HFFc6 (cell line): ENCODE results near the gene FHIT. TPM values are rescaled to one million over a fixed set of nuclear protein-coding genes. Genes with fewer than 3 reads are reported as not detected.
"Not testable (repeated sequence)": the region's sequence is repeated elsewhere in the genome, so short reads cannot be mapped to it uniquely, and the experiment has no call there.

ENCODE experiments used
- DNase-seq: peaks from one replicate; pipeline ENCODE4 v3.0.0-alpha.2; 2018
- H3K27ac Mint-ChIP-seq: 2 replicates; pipeline ENCODE4 v1.8.0; 2020; ENCODE audit warnings: mild to moderate bottlenecking, mixed read lengths
- H3K27me3 Mint-ChIP-seq: 2 replicates; pipeline ENCODE4 v1.8.0; 2021; ENCODE audit warnings: mild to moderate bottlenecking, moderate library complexity, mixed read lengths; ENCODE audit not compliant: insufficient read depth
- H3K36me3 Mint-ChIP-seq: 2 replicates; pipeline ENCODE4 v1.8.0; 2021; ENCODE audit warnings: low read depth, mixed read lengths
- H3K4me1 Mint-ChIP-seq: 2 replicates; pipeline ENCODE4 v1.8.0; 2020; ENCODE audit warnings: low read depth, mixed read lengths
- H3K4me3 Mint-ChIP-seq: 2 replicates; pipeline ENCODE4 v1.8.0; 2020; ENCODE audit warnings: mild to moderate bottlenecking, moderate library complexity, mixed read lengths
- H3K9me3 Mint-ChIP-seq: 2 replicates; pipeline ENCODE4 v1.8.0; 2020; ENCODE audit warnings: mild to moderate bottlenecking, mixed read lengths
- total RNA-seq, 6 experiments: library from RNA; stranded (reverse); fragmentation: NEBNext Ultra II Directional; extraction: Animal tissue kit (Norgen Biotek cat#: 25700); gene quantifications; 2 replicates in 1 of 6; 3 replicates in 5 of 6; pipeline ENCODE4 v1.2.3, GENCODE V29; 2021
- TF ChIP-seq, protein P1 (sequence below): fragments of 200-600 bp; sonication (generic); IDR thresholded peaks from 2 replicates; pipeline ENCODE4 v1.5.0; 2021; ENCODE audit warnings: antibody characterized with exemption, mild to moderate bottlenecking

FHIT gene
- total RNA-seq, 6 experiments from 2014 or later = 0.33 to 0.38 TPM; not detected in 4

DNA sequence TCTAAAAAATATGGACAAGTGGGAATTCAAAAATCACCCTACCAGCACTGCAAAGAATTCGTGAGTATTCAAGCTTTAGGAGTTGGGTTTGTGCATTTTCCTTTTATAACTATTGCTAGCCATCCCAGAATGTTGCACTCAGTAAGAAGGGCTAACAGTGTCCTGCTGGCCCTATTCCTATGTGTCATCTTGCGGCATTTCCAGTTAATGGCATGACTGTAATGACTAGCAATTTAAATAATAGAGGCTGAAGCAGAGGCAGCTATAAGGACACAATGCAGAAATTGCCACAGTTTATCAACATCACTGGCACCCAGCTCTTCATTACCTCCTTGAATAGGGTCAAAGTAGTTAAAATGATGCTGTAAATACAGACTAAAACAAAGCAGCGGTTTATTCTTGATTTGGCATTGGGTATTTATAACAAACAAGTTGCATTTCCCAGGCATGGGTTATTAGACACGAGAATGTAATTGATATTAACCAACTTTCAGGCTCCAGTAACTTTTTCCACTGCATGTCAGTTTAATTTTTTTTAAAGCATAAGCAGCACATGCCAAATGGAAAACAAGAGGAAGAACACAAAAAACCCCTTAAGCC is 177.6 kb downstream of the FHIT start:
- no peak overlapping the region for H3K4me3 Mint-ChIP-seq
- no peaks in the 10 kb centered on the region for H3K4me1 Mint-ChIP-seq
- TF ChIP-seq, protein P1, sequence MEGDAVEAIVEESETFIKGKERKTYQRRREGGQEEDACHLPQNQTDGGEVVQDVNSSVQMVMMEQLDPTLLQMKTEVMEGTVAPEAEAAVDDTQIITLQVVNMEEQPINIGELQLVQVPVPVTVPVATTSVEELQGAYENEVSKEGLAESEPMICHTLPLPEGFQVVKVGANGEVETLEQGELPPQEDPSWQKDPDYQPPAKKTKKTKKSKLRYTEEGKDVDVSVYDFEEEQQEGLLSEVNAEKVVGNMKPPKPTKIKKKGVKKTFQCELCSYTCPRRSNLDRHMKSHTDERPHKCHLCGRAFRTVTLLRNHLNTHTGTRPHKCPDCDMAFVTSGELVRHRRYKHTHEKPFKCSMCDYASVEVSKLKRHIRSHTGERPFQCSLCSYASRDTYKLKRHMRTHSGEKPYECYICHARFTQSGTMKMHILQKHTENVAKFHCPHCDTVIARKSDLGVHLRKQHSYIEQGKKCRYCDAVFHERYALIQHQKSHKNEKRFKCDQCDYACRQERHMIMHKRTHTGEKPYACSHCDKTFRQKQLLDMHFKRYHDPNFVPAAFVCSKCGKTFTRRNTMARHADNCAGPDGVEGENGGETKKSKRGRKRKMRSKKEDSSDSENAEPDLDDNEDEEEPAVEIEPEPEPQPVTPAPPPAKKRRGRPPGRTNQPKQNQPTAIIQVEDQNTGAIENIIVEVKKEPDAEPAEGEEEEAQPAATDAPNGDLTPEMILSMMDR = no peak
- no peaks in the 10 kb centered on the region for H3K27me3 Mint-ChIP-seq
- no peak for DNase-seq
- H3K9me3 Mint-ChIP-seq = peaks cover 8% of the 10 kb centered on the region
- no peaks in the 10 kb centered on the region for H3K36me3 Mint-ChIP-seq
- no peak overlapping the region for H3K27ac Mint-ChIP-seq

DNA sequence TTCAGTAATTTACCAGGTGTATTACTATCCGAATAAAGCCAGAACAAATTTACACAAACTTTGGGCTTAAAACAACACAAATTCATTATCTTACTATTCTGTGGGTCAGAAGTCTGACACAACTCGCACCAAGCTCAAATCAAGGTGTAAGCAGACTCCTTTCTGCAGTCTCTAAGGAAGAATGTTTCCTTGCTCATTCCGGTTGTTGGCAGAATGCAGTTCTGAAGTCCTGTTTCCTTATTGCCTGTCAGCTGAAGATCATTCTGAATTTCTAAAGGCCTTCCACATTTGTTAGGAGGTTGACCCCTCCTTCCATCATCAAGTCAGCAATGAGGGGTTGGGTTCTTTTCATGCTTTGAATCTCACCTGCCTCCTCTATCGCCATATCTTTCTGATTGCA is 183.2 kb downstream of the FHIT start:
- no peak for DNase-seq

DNA sequence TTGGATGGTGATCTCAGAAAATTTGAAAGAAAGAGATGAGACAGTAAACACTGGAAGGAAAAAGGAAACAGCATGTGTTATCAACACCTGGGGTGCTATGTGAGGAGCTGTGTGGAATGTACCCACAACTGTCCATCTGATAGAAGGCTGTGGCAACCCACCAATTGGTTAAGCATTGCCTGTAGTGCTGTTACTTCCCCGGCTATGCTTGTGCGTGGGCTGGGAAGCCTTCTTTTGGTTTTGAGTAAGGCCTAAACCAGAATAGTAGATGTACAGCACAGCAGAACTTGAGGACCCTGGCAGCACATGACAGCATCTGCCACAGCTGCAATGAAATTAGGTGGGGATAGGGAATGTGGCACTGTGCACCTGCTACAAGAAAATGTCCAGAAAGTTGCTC is 184.5 kb downstream of the FHIT start:
- Mint-ChIP-seq H3K9me3 (peaks cover 24% of the 10 kb centered on the region), H3K36me3 (no peaks in the 10 kb centered on the region), H3K27me3 (no peaks in the 10 kb centered on the region), H3K4me3 (no peak overlapping the region), H3K27ac (no peak overlapping the region), H3K4me1 (no peaks in the 10 kb centered on the region)
- DNase-seq = no peak
- TF ChIP-seq, protein P1 = no peak

More for the DNA sequence above, 183.2 kb downstream of the FHIT start:
- Mint-ChIP-seq H3K9me3 (peaks cover 19% of the 10 kb centered on the region), H3K27me3 (no peaks in the 10 kb centered on the region), H3K4me1 (no peaks in the 10 kb centered on the region), H3K4me3 (no peak overlapping the region), H3K27ac (no peak overlapping the region), H3K36me3 (no peaks in the 10 kb centered on the region)
- TF ChIP-seq, protein P1 = no peak

DNA sequence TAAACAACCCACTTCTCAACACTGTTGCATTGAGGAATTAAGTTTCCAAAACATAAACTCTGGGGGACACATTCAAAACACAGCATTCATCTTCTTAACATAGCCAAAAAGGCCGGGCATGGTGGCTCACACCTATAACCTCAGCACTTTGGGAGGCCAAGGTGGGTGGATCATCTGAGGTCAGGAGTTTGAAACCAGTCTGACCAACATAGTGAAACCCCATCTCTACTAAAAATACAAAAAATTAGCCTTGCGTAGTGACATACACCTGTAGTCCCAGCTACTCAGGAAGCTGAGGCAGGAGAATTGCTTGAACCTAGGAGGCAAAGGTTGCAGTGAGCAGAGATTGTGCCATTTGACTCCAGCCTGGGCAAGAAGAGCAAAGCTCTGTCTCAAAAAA is 185.0 kb downstream of the FHIT start:
- peaks cover 24% of the 10 kb centered on the region for H3K9me3 Mint-ChIP-seq
- DNase-seq, H3K27me3 Mint-ChIP-seq, H3K4me1 Mint-ChIP-seq, H3K27ac Mint-ChIP-seq, H3K36me3 Mint-ChIP-seq, H3K4me3 Mint-ChIP-seq: not testable (repeated sequence)

DNA sequence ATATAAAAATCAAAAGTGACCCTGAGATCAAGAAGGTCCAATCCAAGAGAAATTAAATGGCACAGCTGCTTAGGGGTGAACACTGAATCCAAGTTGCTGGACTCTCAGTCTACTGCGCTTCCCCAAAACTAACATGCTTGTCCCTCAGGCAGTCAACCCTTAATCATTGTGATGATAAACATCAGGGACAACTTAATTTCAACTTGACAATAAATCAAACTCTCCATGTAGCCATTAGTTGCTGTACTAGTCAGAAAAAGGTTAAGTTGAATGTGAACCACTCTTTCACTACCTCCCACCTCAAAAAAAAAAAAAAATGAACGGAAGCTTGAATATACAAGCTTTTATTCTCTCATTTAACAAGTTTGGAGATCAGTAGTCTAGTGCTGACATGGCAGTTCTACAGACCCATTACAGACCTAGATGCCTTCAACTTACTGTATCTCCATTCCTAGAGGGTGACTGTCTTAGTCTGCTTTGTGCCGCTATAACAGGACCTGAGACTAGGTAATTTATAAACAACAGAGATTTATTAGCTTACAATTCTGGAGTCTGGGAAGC is 185.7 kb downstream of the FHIT start:
- Mint-ChIP-seq H3K36me3 (no peaks in the 10 kb centered on the region), H3K4me1 (no peaks in the 10 kb centered on the region), H3K27me3 (no peaks in the 10 kb centered on the region), H3K4me3 (no peak overlapping the region), H3K27ac (no peak overlapping the region), H3K9me3 (peaks cover 24% of the 10 kb centered on the region)
- no peak for DNase-seq
- TF ChIP-seq, protein P1 = no peak

DNA sequence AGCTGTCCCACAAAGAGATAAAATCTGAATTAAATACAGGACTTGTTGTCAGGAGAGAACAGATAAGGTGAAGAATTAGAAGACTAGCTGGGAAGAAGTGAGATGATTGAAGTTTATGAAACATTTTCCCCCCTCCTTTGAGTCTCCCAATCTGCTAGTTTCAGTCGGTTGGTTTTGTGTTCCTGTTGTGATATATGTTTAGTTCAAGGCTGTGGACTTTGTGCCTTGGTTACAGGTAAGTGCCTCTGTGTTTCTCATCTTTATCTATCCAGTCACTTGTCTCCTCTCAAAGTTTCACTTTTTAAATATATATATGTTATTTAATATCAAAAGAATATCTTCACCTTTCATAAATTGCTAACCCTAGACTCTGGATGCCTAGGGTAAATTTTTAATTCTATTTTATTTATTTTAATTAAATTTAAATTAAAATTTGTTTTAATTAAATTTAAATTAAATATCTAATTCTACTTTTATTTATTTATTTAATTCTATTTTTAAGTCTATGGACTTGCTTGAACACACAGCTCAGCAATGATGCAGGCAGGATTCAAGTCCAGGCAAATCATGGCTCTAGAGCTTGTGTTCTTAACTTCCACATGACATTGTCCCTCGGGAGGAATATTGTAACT is 190.0 kb downstream of the FHIT start:
- Mint-ChIP-seq H3K27ac (no peak overlapping the region), H3K36me3 (no peaks in the 10 kb centered on the region; the same call in 1 of the 2 replicates), H3K27me3 (no peaks in the 10 kb centered on the region), H3K4me1 (no peaks in the 10 kb centered on the region), H3K9me3 (peaks cover 17% of the 10 kb centered on the region), H3K4me3 (no peak overlapping the region)
- TF ChIP-seq, protein P1 = no peak
- DNase-seq = no peak
